Lower leg skin (tissue), 3 donors: ENCODE measurements around the gene PLA2G2A.

Experiments
- POLR2A ChIP-seq, 2 donors: fragments of 450-650 bp; IDR thresholded peaks; one replicate each; pipeline ENCODE4 v1.6.1; 2016 to 2017; ENCODE audit warnings: antibody characterized with exemption in 2 of 2, mild to moderate bottlenecking in 1 of 2, moderate library complexity in 1 of 2
- TF ChIP-seq, protein P1 (sequence below), 3 donors: fragments of 450-650 bp; IDR thresholded peaks; one replicate each; pipeline ENCODE4 v1.5.1; 2016; ENCODE audit warnings: antibody characterized with exemption in 3 of 3, mild to moderate bottlenecking in 3 of 3, moderate library complexity in 2 of 3

DNA sequence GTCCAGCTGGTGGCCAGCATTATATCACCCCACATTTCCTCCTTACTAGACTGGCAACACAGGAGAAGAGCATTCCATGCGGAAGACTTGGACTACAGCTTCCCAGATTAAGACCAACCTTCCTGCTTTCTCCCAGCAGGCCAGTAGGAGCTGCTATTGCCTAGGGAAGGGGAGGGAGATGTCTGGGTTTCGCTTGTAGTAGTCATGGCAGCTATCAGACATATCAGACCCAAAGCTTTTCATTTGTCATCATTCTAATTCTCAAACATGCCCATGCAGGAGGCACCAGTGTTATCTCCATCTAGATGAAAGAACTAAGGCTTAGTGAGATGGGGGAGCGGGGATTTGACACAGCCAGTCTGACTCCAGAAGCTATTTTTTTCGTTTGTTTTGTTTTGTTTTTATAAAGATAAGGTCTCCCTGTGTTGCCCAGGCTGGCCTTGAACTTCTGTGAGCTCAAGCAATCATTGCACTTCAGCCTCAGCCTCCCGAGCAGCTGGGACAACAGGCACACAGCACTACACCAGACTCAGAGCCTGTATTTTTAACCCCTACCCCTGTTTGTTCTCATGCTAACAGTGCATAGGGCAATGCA lies 4.5 kb downstream of the PLA2G2A start:
- TF ChIP-seq, protein P1, sequence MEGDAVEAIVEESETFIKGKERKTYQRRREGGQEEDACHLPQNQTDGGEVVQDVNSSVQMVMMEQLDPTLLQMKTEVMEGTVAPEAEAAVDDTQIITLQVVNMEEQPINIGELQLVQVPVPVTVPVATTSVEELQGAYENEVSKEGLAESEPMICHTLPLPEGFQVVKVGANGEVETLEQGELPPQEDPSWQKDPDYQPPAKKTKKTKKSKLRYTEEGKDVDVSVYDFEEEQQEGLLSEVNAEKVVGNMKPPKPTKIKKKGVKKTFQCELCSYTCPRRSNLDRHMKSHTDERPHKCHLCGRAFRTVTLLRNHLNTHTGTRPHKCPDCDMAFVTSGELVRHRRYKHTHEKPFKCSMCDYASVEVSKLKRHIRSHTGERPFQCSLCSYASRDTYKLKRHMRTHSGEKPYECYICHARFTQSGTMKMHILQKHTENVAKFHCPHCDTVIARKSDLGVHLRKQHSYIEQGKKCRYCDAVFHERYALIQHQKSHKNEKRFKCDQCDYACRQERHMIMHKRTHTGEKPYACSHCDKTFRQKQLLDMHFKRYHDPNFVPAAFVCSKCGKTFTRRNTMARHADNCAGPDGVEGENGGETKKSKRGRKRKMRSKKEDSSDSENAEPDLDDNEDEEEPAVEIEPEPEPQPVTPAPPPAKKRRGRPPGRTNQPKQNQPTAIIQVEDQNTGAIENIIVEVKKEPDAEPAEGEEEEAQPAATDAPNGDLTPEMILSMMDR (IDR thresholded peaks at IDR 0.05): peak in 1 of 3 donors; percentile 41
- TF ChIP-seq POLR2A (IDR thresholded peaks at IDR 0.05): no peak
